Activated T-helper 1 cell treated with anti-CD3 and anti-CD28 coated beads, Interleukin-12 subunit alpha, Interleukin-12 subunit beta, Interleukin-2, Interleukin-4 antibody, amounts not matched to agents 30 ng/mL and 10 ng/mL and 1 ng/mL, durations not matched to agents 14 hours and 24 hours and 36 hours (primary cell): ENCODE measurements around the gene LPP. TPM values are rescaled to one million over a fixed set of nuclear protein-coding genes. Genes with fewer than 3 reads are reported as not detected.
A peak's percentile ranks its signal among the peaks of the same experiment; 100 is the strongest.

Experiments
- DNase-seq: peaks from one replicate; pipeline ENCODE4 v3.0.0; 2021; ENCODE audit warnings: low spot score
- H3K27ac Mint-ChIP-seq: one replicate; pipeline ENCODE4 v1.8.0; 2021; ENCODE audit warnings: mild to moderate bottlenecking, mixed read lengths
- H3K27me3 Mint-ChIP-seq: one replicate; pipeline ENCODE4 v1.8.0; 2022; ENCODE audit warnings: mild to moderate bottlenecking, moderate library complexity, mixed read lengths; ENCODE audit not compliant: insufficient read depth
- H3K36me3 Mint-ChIP-seq: one replicate; pipeline ENCODE4 v1.8.0; 2021; ENCODE audit warnings: low read depth, mixed read lengths
- H3K4me1 Mint-ChIP-seq: one replicate; pipeline ENCODE4 v1.8.0; 2021; ENCODE audit warnings: low read depth, mixed read lengths
- H3K4me3 Mint-ChIP-seq: one replicate; pipeline ENCODE4 v1.8.0; 2021; ENCODE audit warnings: mild to moderate bottlenecking, moderate library complexity, mixed read lengths
- H3K9me3 Mint-ChIP-seq: one replicate; pipeline ENCODE4 v1.8.0; 2021; ENCODE audit warnings: mixed read lengths
- intact Hi-C: fragments of 100-400 bp; cut with micrococcal nuclease; formaldehyde crosslinking; loops from one replicate; pipeline ENCODE4 v1.15.1; 2024
- total RNA-seq: library from RNA; stranded (reverse); gene quantifications from 2 replicates; pipeline ENCODE4 v1.2.3, GENCODE V29; 2022

The LPP gene
- total RNA-seq, 1 donor from 2014 or later: 38.2 TPM

GRCh38 chr3:188780193-188781147 lies 626.5 kb downstream of the LPP start:
- H3K36me3 Mint-ChIP-seq: no peaks in the 10 kb centered on the region
- H3K9me3 Mint-ChIP-seq: no peaks in the 10 kb centered on the region
- peaks cover 10% of the 10 kb centered on the region for H3K4me1 Mint-ChIP-seq
- intact Hi-C loops: no loop called here
- DNase-seq: no peak
- no peak overlapping the region for H3K27ac Mint-ChIP-seq
- no peak overlapping the region for H3K4me3 Mint-ChIP-seq
- H3K27me3 Mint-ChIP-seq: peaks cover 4% of the 10 kb centered on the region

- intact Hi-C loops: loop anchor here (2.0 kb wide), 1 partner anchor 78 kb away; no protein-coding TSS in a partner anchor
- DNase-seq: no peak
- Mint-ChIP-seq H3K4me1 (peaks cover 10% of the 10 kb centered on the region), H3K36me3 (no peaks in the 10 kb centered on the region), H3K27ac (no peak overlapping the region), H3K9me3 (no peaks in the 10 kb centered on the region), H3K27me3 (peaks cover 4% of the 10 kb centered on the region), H3K4me3 (no peak overlapping the region)
Measured at GRCh38 chr3:188782613-188783124, 628.7 kb downstream of the LPP start.

GRCh38 chr3:188786424-188786823 lies 632.5 kb downstream of the LPP start:
- H3K27ac Mint-ChIP-seq: no peak overlapping the region

GRCh38 chr3:188788621-188789081 lies 634.7 kb downstream of the LPP start:
- H3K36me3 Mint-ChIP-seq: no peaks in the 10 kb centered on the region
- peaks cover 8% of the 10 kb centered on the region for H3K27me3 Mint-ChIP-seq
- H3K27ac Mint-ChIP-seq: no peak overlapping the region
- H3K4me1 Mint-ChIP-seq: peaks cover 6% of the 10 kb centered on the region
- intact Hi-C loops: loop anchor here (1.0 to 5.0 kb wide), 25 partner anchors 35 to 1050 kb away; partner anchors contain the start of gene LPP
- peak; percentile 49 for DNase-seq
- no peaks in the 10 kb centered on the region for H3K9me3 Mint-ChIP-seq
- H3K4me3 Mint-ChIP-seq: no peak overlapping the region

More at GRCh38 chr3:188786424-188786823, 632.5 kb downstream of the LPP start:
- Mint-ChIP-seq H3K4me1 (peaks cover 14% of the 10 kb centered on the region), H3K36me3 (no peaks in the 10 kb centered on the region), H3K27me3 (peaks cover 5% of the 10 kb centered on the region), H3K4me3 (no peak overlapping the region), H3K9me3 (no peaks in the 10 kb centered on the region)
- no peak for DNase-seq
- intact Hi-C loops: loop anchor here (5.0 kb wide), 1 partner anchor 799 kb away; no protein-coding TSS in a partner anchor

- Mint-ChIP-seq H3K27ac (no peak overlapping the region), H3K9me3 (no peaks in the 10 kb centered on the region), H3K4me1 (peaks cover 6% of the 10 kb centered on the region), H3K36me3 (no peaks in the 10 kb centered on the region), H3K4me3 (no peak overlapping the region), H3K27me3 (peaks cover 8% of the 10 kb centered on the region)
- intact Hi-C loops: loop anchor here (1.0 to 5.0 kb wide), 6 partner anchors 165 to 802 kb away; partner anchors contain the start of gene LPP
- no peak for DNase-seq
Measured at GRCh38 chr3:188789251-188789650, 635.3 kb downstream of the LPP start.

- Mint-ChIP-seq H3K36me3 (no peaks in the 10 kb centered on the region), H3K4me1 (peaks cover 13% of the 10 kb centered on the region)
- DNase-seq: no peak
Measured at GRCh38 chr3:188791311-188791710, 637.4 kb downstream of the LPP start.

GRCh38 chr3:188792793-188793192 lies 638.8 kb downstream of the LPP start:
- H3K27me3 Mint-ChIP-seq: peaks cover 8% of the 10 kb centered on the region
- no peak overlapping the region for H3K4me3 Mint-ChIP-seq
- intact Hi-C loops: no loop called here
- H3K36me3 Mint-ChIP-seq: peaks cover 6% of the 10 kb centered on the region
- H3K4me1 Mint-ChIP-seq: peaks cover 18% of the 10 kb centered on the region
- H3K27ac Mint-ChIP-seq: no peak overlapping the region
- no peak for DNase-seq
- no peaks in the 10 kb centered on the region for H3K9me3 Mint-ChIP-seq

More at GRCh38 chr3:188791311-188791710, 637.4 kb downstream of the LPP start:
- peaks cover 8% of the 10 kb centered on the region for H3K27me3 Mint-ChIP-seq
- H3K27ac Mint-ChIP-seq: no peak overlapping the region
- H3K9me3 Mint-ChIP-seq: no peaks in the 10 kb centered on the region
- intact Hi-C loops: no loop called here
- no peak overlapping the region for H3K4me3 Mint-ChIP-seq

- Mint-ChIP-seq H3K4me3 (no peak overlapping the region), H3K27me3 (peaks cover 5% of the 10 kb centered on the region), H3K36me3 (peaks cover 7% of the 10 kb centered on the region), H3K9me3 (no peaks in the 10 kb centered on the region), H3K4me1 (peaks cover 16% of the 10 kb centered on the region), H3K27ac (no peak overlapping the region)
- DNase-seq: no peak
- intact Hi-C loops: no loop called here
Measured at GRCh38 chr3:188796122-188796631, 642.2 kb downstream of the LPP start.

GRCh38 chr3:188797045-188797444 lies 643.1 kb downstream of the LPP start:
- intact Hi-C loops: no loop called here
- peaks cover 7% of the 10 kb centered on the region for H3K36me3 Mint-ChIP-seq
- no peaks in the 10 kb centered on the region for H3K9me3 Mint-ChIP-seq
- no peak overlapping the region for H3K27ac Mint-ChIP-seq
- H3K27me3 Mint-ChIP-seq: no peaks in the 10 kb centered on the region
- H3K4me1 Mint-ChIP-seq: peaks cover 12% of the 10 kb centered on the region
- no peak overlapping the region for H3K4me3 Mint-ChIP-seq
- DNase-seq: no peak

- intact Hi-C loops: no loop called here
- H3K36me3 Mint-ChIP-seq: peaks cover 7% of the 10 kb centered on the region
- no peak overlapping the region for H3K27ac Mint-ChIP-seq
- no peaks in the 10 kb centered on the region for H3K9me3 Mint-ChIP-seq
- no peak overlapping the region for H3K4me3 Mint-ChIP-seq
- H3K27me3 Mint-ChIP-seq: no peaks in the 10 kb centered on the region
- peaks cover 12% of the 10 kb centered on the region for H3K4me1 Mint-ChIP-seq
- no peak for DNase-seq
Measured at GRCh38 chr3:188798556-188799145, 644.7 kb downstream of the LPP start.

GRCh38 chr3:188801393-188801792 lies 647.4 kb downstream of the LPP start:
- intact Hi-C loops: no loop called here
- no peak for DNase-seq
- Mint-ChIP-seq H3K27ac (no peak overlapping the region), H3K9me3 (peaks cover 6% of the 10 kb centered on the region), H3K4me1 (peaks cover 5% of the 10 kb centered on the region), H3K36me3 (peaks cover 7% of the 10 kb centered on the region), H3K27me3 (no peaks in the 10 kb centered on the region), H3K4me3 (no peak overlapping the region)

- H3K36me3 Mint-ChIP-seq: peaks cover 10% of the 10 kb centered on the region
- H3K27me3 Mint-ChIP-seq: no peaks in the 10 kb centered on the region
- no peaks in the 10 kb centered on the region for H3K4me1 Mint-ChIP-seq
- peaks cover 19% of the 10 kb centered on the region for H3K9me3 Mint-ChIP-seq
- H3K27ac Mint-ChIP-seq: no peak overlapping the region
- intact Hi-C loops: no loop called here
- no peak overlapping the region for H3K4me3 Mint-ChIP-seq
- no peak for DNase-seq
Measured at GRCh38 chr3:188802645-188803044, 648.7 kb downstream of the LPP start.
